ENCODE data around the gene E2F1.

DNA sequence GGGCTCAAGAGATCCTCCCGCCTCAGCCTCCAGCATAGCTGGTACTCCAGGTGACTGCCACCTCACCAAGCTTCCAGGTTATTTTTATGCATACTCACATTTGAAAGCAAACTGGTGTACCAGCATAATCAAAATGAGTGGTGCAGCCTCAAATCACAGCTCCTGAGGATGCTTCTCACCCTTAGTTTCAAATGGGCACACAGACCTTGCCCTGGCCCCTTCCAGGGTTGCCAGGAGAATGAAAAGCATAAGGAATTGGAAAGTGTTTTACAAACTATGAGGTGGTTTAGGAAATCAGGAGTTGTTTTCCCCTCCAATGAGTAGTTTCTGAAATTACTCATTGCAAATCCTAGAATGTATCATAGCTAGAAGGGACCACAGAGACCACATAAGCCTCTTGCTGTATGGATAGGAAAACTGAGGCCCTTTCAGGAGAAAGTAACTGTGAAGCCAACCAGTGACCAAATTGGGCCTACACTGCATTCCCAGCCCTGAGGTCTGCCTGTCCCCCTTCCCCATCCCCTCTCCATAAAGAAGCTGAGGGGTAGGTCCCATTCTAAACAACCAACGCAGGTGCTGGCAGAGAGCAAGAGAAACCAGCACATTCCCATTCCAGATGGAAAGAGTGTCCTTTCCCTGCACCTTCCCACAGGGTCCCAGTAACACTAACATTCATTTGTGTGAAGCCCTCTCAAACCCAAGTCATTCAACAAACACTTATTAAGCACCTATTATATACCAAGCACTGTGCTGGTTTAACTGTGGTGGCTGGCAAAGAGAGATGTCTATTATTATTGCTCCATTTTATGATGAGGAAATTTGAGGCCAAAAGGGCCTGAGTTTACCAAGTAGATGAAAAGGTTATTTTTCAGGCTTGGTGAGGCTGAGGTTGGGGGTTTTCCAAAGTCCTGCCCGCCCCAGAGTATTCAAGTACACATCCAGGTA lies 2.1 kb upstream of the E2F1 start:
- TF ChIP-seq, protein P1, sequence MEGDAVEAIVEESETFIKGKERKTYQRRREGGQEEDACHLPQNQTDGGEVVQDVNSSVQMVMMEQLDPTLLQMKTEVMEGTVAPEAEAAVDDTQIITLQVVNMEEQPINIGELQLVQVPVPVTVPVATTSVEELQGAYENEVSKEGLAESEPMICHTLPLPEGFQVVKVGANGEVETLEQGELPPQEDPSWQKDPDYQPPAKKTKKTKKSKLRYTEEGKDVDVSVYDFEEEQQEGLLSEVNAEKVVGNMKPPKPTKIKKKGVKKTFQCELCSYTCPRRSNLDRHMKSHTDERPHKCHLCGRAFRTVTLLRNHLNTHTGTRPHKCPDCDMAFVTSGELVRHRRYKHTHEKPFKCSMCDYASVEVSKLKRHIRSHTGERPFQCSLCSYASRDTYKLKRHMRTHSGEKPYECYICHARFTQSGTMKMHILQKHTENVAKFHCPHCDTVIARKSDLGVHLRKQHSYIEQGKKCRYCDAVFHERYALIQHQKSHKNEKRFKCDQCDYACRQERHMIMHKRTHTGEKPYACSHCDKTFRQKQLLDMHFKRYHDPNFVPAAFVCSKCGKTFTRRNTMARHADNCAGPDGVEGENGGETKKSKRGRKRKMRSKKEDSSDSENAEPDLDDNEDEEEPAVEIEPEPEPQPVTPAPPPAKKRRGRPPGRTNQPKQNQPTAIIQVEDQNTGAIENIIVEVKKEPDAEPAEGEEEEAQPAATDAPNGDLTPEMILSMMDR (IDR thresholded peaks at IDR 0.05), result no peak
- TF ChIP-seq POLR2AphosphoS5 (IDR thresholded peaks at IDR 0.05), result no peak

Measured in stomach (tissue), 4 donors.